NCI-H510A treated with DMSO at 0.1 percent for 48 hours (cell line): ENCODE measurements around the gene GOLGB1.
"Not testable (repeated sequence)": the region's sequence is repeated elsewhere in the genome, so short reads cannot be mapped to it uniquely, and the experiment has no call there.

ENCODE experiments used
- DNase-seq: peaks from one replicate; lab custom pipeline; 2025; lab: John Stamatoyannopoulos, UW

The GOLGB1 gene

DNA sequence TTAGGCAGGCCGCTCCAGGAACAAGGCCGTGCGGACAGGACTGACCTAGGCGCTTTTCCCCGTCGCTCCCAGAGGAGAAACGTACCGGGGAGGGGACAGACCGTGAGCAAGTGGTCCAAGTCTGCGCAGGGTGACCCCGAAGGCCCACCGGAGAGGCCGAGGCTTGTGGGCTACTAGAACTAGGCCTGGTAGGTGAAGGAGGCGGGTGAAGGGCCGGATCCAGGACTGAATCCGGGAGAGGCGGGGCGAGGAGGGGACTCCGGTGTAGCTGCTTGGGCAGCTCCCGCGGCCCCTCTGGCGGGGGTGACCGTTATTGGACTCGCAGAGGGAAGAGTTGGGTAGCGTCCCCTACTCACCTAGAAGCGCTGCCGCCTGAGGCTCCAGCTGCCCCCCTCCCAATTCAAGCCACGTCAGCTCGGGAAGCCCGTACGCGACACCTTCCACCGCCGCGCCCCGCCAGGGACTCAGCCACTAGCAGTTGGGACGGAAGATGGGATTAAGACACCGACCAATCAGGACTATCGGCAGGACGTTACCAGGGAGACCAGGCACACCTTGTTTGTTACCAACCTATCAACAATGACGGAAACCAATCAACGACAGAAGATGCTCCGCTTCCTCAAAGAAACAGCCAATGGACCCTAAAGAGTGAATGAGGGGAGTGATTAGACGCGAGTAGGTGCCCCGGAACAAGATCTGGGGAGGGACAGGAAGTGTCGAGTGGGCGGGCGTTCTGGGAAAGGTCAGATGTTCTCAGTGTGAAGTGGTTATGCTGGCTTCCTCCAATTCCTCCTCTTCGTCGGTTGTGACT, at the start of gene GOLGB1:
Gene GOLGB1 (minus strand): TSS at position 466 of the 811 bp plus-strand sequence. CDS start 18,770 bp downstream, outside the sequence.
- peak; percentile 94 for DNase-seq

DNA sequence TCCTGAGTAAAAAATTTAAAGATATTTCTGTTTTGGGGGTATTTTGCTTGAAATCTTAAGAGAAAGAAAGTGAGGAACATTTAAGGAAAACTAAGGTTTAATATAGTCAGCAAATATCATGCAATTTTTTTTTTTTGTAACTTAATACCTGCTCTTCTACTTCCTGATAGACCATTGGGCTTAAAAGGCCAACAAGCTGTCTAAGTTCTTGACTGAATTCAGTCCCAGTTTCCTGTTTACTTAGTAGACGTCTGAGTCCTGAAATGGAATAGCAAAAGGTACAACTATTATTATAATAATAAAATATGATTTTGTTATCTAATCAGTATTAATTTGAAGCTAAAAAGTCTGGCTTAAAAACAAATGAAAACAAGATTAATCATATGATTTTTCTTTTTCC, 47.4 kb upstream of the GOLGB1 start:
- DNase-seq, result peak; percentile 6

- DNase-seq, result no peak
These were observed 44.9 kb upstream of the GOLGB1 start for GRCh38 chr3:121794264-121794983.

DNA sequence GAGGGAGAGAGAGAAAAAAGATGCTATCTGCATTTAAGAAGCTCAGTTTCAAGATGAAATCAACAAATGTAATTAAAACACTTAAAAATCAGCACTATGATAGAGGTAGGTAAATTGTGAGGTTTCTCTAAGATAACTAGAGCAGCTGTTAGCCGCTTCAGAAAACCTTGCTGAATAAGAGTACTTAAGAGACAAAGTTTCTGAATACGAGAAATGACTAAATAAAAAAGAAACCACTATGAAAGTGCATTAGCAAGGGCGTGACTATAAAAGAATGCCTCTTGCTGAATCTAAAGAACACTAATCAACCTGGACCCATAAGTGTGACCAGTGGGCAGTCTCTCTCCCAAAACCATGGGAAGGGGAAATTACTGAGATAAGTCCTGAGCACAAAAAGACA, 43.5 kb upstream of the GOLGB1 start:
- no peak for DNase-seq

GRCh38 chr3:121786485-121786884, 36.9 kb upstream of the GOLGB1 start:
- no peak for DNase-seq

GRCh38 chr3:121782784-121783183, 33.2 kb upstream of the GOLGB1 start:
- not testable (repeated sequence) for DNase-seq

DNA sequence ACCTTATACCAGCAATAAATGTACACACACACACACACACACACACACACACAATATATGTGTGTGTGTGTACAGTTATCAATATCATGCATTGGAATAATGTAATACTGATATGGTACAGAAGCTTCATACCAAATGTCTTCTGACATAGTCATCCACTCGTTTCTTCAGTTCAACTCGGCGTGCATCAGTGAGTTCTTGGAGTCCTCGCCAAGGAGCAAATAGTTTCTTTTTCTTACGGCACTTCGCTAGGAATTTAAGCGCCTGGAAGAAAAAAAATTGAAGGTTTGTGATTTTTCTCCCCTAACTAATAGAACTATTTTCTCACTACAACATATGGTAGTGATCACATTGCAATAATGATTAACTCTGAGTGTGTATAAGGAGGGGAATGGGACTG, 32.1 kb upstream of the GOLGB1 start:
- no peak for DNase-seq

- not testable (repeated sequence) for DNase-seq
These were observed 25.6 kb upstream of the GOLGB1 start for GRCh38 chr3:121775095-121775494.

DNA sequence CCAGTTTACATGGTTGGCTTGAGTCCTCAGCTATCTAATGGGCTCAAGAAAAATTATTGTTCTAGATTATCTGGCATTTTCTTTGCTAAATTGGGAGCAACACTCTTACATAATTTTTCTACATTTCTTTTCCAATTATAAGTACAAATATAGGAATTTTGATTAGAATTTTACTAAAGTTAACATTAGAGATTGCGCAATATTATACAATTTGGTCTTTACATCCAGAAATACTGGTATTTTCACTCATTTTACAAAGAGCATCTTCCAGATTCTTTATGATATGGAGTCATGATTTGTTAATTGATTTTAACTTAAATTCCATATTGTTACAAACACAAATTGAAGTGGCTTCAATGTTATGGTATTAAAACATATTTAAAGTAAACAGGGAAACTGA, 19.7 kb upstream of the GOLGB1 start:
- no peak for DNase-seq

- no peak for DNase-seq
These were observed 18.9 kb upstream of the GOLGB1 start for GRCh38 chr3:121768452-121768851.

- no peak for DNase-seq
These were observed 10.1 kb upstream of the GOLGB1 start for GRCh38 chr3:121759541-121760202.

DNA sequence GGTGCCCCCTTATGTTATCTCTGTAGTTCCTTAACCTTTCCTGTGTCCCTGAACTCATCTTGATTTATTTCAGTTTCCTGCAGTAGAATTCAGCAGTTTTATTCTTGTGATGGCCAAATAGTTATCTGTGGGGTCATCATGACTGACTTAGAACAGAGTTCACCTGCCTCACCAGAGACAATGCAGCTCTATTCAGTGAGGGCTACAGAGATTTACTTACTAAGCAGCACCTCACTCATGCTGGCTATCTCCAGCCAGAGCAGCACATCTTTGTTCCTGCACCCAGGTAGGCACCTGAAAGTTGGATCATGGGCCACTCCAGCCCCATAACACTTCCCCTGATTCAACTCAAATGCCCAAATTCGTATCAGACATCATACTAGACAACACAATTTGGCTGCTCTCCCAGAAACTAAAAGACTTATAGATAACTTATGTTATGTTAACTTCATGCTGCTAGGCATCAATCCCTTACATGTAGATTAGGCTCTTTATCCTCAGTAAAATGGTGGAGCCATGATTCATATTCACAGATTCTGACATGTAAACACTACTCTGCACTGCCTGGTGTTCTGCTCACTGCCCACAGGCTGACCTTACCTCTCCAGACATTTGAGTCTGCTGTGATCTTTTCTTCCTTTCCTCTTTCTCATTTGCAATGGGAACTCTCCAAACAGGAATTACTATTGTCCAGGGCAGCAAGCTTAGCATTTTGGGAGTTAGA, 9.3 kb upstream of the GOLGB1 start:
- no peak for DNase-seq

DNA sequence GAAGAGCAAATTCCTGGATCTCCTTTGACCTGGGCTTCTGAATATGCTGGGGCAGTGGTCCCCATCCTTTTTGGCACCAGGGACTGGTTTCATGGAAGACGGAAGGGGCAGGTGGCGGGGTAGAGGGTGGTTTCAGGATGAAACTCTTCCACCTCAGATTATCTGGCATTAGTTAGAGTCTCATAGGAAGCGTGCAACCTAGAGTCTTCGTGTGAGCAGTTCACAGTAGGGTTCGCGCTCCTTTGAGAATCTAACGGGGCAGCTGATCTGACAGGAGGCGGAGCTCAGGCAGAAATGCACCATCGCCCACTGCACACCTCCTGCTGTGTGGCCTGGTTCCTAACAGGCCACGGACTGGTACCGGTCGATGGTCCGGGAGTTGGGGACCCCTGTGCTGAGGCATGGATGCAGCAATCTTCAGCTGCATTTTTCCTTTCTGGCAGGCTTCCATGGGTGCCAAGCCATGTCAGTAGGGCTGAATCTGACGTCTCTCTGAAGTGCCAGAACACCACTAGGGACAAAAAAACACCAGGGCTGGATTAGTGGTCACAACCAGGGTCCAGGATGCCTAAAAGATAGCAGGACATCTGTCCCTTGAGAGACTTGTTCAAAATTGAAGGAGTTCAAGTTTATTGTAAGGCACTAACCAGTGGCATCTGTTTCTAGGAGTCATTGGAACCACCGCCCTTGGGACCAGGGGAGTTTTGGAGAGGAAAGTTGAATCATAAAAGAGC, 8.4 kb upstream of the GOLGB1 start:
- no peak for DNase-seq

DNA sequence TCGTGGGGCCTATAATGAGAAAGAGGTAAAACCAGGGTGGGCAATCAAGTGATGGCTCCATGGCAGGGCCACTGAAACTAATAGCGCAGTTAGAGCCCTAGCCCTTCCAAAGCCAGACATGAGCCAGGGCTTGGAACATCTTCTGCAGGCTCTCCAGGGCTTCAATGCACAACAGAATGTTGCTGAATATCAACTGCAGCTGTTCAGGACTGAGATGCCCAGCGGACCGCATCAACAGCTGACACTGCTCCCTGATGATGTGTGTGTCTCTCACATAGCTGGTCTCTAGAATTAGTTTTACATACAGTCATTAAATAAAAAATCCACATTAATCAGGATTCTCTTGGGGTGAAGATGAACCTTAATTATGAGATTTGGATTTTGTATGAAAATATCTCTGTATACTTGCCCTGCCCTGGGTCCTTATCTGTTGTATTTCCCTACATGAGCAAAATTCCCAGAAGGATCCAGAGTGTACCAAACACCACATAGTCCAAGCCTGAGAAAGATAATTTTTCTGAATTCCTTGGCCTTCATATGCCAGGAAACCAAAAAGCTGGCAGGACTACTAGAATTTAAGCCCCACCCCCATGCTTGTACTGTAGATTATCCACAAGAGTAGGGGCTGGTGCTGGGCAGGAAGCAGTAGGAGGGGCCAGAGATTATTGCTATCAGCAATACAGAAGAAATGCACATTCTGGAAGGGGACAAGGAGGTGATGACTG, 7.7 kb upstream of the GOLGB1 start:
- DNase-seq, result no peak

DNA sequence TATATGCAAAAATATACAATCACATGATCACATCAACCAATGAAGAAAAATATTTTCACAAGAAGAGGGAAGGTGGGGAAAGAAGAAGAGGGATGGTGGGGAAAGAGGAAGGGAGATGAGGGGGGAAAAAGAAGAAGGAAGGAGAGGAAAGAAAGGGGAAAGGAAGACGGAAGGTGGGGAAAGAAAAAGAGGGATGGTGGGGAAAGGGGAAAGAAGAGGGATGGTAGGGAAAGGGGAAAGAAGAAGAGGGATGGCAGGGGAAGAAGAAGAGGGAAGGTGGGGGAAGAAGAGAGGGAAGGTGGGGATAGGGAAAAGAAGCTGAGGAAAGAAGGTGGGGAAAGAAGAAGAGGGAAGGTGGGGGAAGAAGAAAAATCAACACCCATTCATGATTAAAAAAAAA, 3.2 kb upstream of the GOLGB1 start:
- DNase-seq, result no peak

- DNase-seq, result no peak
These were observed 2.7 kb upstream of the GOLGB1 start for GRCh38 chr3:121752261-121752660.

- no peak for DNase-seq
These were observed 510 bp upstream of the GOLGB1 start for GRCh38 chr3:121750087-121750415.

DNA sequence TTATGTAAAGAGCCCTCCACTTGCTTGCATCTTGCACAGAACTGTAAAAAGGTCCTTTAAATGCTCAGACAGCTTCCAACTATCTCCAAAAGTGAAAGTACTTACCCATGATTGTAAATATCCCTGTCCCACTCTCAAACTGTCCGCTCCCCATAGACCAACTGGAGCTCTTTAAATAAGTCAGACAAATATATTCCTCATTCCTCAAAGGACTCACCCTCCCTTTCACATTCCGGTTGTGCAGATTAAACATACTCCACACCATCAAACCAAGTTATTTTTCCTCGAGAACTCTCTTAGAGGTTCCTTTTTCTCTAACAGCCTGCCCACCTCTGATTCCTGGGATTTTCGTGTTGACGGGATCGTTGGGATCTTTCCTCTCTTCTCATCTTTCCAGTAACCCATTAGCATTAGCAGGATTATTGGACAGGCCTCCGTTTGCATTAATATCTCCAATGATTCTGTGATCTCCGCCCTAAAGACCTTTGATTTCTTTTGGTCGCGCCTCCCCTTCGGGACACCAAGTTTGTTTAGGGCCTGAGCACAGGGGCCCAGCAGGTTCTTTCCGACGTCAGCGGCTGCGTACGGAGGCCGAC, 763 bp downstream of the GOLGB1 start:
- no peak for DNase-seq

DNA sequence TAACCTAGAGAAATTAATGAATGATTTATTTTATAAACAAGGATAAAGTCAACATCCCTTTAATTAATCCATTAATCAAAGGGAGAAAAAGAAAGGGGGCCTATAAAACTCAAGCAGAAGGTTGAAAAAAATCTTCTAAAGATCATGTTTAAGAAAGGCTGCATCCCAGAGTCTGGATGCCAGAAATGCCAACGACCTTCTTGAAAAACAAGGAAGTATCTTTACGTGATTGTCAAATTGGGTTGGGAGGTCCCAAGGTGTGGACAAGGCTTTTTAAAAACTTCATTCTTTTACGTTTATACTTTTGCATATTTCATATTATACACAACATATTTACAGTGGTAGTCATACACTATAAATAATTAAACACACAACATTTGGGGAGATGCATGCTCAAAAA, 1.6 kb downstream of the GOLGB1 start:
- no peak for DNase-seq

DNA sequence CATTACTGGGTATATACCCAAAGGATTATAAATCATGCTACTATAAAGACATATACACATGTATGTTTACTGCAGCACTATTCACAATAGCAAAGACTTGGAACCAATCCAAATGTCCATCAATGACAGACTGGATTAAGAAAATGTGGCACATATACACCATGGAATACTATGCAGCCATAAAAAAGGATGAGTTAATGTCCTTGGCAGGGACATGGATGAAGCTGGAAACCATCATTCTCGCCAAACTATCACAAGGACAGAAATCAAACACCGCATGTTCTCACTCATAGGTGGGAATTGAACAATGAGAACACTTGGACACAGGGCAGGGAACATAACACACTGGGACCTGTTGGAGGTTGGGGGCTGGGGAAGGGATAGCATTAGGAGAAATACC, 6.4 kb downstream of the GOLGB1 start:
- DNase-seq, result not testable (repeated sequence)

- no peak for DNase-seq
These were observed 8.6 kb downstream of the GOLGB1 start for GRCh38 chr3:121740896-121741295.
